ENCODE data around the gene INPP5F. TPM values are rescaled to one million over a fixed set of nuclear protein-coding genes. Genes with fewer than 3 reads are reported as not detected.
A peak's percentile ranks its signal among the peaks of the same experiment; 100 is the strongest.
"Not testable (repeated sequence)": the region's sequence is repeated elsewhere in the genome, so short reads cannot be mapped to it uniquely, and the experiment has no call there.

INPP5F gene
- total RNA-seq, 1 donor from 2014 or later: 23.3 TPM

- not testable (repeated sequence) for DNase-seq
These were observed 18.5 kb upstream of the INPP5F start for GRCh38 chr10:119707331-119707730.

- not testable (repeated sequence) for DNase-seq
These were observed 14.9 kb upstream of the INPP5F start for GRCh38 chr10:119710935-119711334.

DNA sequence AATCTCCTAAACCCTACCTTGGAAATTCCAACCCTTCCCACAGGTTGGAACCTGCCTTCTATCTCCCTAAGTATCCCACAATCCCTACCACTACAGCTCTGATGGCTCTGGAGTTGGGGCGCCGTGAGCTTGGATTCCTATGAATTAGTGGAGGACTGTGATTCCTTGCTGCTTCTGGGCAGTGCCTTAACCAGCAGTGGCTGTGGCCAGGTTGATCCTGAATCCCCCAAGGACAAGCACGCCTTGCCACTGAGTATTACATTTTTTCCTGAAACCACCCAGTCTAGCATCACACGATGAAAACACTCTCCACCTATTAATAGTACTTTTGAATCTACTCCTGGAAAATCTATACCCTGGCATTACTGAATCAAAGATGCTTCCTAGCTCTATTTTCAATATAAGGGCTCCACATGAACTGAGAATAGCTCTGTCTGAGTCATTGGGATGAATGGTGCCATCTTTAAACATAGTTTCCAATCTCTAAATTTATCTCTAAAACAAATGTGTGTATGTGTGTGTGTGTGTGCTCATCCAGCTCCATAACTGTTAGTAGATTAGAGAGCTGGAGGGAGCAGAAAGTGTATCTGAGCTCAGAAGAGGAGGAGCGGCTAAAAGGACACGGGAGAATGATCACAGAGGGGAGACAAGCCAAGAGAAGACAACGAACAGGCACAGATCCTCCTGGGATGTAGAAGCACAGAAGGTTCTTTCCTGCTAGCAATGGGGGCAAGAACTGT, 11.9 kb upstream of the INPP5F start:
- no peak for DNase-seq

DNA sequence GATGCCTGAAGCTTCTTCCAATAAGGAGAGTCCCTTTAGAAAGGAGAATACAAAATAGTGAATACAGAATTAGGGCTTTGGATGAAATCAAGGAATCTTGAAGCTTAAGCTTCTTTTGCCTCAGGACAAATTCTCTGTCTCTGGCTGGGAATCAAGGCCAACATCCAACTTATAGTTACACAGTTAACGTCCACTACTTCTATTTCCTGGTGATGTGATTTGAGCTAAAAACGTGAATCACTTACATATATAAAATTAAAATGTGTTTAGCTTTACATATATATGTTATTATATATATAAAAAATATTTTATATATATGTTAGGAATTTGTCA, 11.4 kb upstream of the INPP5F start:
- no peak for DNase-seq

DNA sequence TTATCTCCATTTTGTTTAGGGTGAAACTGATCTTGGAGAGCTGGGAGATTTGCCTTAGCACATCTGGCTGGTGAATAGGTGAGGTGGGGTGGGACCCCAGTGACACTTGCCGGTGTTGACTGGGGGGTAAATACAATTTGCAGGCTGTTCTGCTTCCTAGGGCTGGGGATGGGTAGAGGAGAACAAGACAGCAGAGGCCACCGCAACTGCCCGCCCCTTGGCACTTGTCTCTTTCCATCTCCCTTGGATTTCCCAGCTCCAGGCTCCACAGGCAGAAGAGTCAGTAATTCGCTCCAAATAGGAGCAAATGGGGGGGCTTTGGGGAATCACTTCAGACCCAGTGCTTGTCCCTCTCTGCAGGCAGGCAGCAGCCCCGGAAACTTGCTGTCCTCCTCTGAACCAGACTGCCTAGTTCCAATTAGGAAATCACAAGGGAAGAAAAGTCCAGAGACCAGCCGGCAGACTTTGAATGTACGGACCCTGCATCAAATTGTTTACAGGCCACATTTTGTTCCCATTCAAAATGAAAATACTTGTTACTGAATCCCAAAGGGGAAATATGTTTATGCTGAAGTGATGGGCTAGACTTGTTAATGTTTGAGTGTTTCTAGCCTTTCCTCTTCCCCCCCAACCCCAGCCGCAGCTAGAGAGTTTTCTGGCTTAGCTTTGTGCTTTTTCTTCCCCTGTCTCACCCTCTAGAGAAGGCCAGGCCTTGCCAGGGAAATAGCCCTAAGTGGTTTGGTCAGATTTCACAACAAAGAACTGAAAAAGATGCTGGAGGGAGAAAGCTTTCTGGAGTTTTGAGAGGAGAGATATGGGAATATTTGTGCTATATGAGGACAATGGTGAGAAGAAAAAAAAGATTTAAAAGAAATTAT, 10.0 kb upstream of the INPP5F start:
- DNase-seq: no peak

GRCh38 chr10:119723161-119723560, 2.7 kb upstream of the INPP5F start:
- DNase-seq: no peak

- DNase-seq: no peak
These were observed 2.2 kb upstream of the INPP5F start for GRCh38 chr10:119723624-119724023.

DNA sequence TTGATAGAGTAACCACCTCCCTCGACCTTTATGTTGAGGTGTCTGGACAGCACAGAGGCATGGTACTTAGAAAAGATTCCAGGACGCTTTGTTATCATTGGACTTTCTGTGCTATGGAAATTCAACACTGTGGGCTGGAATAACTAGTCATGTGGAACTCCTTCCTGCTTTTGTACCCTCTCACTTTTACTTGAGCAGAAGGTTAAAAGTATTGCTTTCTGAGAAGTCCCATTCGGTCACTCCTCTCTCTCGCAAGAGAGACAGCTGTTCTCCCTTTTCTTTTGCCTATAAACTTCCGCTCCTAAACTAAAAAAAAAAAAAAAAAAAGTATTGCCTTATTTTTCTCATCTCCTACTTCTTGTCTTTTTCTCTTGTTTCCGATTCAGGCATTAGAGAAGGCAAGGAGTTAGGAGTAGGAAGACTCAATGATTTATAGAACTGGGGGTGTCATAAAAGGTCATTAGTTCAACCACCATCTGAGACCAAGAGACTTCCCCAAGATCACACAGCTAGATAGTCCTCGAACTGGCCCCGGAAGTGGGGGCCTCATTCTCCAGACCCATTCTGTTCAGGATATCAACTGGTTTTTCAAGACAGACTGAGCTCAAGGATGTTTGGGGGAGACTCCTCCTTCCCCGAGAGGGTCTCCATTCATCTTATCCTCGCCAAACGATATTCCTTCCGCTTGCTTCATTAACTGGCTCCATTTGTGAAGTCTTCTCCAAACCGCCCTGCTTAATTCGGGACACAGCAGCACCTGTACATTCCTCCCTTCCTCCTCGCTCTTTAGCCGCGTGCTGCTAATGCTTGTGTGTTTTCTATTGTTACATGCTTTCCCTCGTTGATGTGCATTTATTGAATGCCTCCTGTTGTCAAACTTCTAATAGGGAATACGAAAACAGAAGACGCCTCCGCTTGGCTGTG, 995 bp upstream of the INPP5F start:
- DNase-seq: peak; percentile 52

GRCh38 chr10:119725517-119725827, 378 bp upstream of the INPP5F start:
- no peak for DNase-seq

DNA sequence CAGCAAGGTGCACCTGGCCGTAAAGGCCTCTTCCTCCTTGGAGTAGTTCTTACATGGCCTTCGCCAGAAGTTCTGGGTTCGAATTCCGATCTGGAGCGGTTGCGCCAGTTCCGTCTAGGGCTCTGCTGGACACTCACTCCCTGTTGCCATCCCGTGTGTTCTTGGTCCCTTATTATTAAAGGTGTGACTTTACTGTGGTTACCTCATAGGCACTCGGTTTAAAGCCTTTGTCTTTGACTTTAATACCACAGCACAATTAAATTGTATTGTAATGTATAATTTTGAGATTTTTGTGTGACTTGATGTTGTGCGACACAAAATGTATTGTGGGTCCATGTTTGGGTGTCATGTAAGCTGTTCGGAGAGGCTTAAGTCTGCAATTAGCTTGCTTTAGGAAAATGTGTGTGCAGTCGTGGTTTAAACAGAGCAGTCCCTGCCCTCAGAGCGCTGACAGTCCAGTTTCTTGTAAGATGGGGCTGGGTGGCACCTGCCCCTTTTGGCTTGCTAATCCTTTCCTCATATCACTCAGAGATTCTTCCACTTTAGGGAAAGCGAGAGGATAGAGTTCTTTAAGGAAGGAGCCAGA, 919 bp downstream of the INPP5F start:
- DNase-seq: no peak

DNA sequence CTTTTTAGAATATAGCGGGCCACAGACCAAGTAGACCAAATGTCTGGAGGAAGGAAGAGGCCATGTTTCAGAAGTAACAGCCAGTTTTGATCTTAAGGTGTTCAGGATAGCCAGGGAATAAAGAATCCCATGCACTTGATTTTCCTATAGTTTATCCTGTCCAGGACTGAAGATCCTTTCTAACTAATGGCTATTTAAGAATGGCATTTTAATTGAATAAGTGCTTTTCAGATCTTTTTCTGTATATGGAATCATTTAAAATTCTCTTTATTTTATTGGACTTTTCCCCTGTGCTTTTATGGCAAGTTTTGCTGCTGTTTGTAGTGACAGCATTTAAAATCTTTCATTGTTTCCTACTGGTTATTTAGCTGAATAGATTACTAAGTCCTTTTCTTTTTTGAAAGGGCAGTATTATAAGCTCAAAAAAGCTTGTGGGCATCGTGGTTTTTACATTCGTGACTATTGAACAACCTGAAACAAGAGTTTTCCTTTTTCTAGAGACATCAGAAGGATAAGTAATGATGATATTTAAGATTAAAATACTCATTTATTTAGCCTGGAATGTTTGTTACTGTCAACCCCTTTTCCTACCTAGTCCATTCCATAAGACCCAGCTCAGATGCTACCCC, 2.4 kb downstream of the INPP5F start:
- DNase-seq: no peak

DNA sequence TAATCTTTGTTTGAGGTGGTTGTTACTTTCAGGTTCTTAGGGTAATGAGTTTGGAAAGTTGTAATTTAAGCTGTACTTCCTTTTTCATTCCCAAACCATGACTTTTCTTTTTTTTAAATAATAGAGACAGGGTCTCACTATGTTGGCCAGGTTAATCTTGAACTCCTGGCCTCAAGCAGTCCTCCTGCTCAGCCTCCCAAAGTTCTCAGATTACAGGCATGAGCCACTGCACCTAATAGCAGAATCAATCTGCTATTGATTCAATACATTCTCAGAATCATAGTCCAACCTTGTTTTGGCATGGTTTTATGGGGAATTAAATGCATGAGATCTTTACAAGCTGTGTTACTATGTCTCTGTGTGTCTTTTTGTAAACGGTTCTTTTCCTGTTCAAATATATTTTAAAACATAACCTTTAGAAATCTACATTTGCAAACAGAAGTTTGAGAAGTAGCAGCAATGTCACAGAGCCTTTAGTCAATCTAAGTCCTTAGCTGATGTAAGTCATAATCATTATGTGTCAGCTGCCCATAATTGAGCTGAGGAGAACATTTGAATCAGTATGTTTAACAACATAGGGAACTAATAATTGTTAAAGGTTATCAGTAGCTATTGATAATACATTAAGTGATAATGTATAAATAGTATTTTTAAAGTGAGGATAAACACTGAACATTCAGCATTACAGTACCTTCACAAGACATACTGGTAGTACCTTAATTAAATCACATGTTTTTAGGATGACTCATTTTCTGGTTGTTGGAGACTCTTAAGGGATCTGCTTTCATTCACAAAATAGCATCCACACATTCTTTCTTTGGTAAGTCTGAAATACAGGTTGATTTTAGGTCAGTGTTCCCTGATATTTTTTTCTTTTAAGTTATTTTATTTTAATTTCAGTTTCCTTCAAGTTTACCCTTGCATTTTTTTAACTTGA, 8.8 kb downstream of the INPP5F start:
- no peak for DNase-seq

DNA sequence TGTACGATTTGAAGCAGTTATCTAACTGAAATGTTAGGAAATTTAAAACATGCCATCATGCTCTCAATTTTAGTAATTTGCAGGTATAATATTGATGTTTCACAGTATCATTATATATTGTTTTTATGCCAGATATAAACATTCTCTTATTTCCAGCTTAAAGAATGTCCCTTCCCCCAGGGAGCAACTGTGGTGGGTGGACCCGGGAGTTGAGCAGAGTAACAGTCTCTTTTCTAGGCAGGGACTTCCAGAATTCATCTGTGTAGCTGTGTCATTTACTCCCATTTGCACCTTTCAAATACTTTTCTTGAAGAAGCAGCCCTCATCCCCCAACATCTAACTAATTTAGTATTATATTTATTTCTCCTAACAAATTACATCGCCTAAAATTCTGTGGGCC, 9.6 kb downstream of the INPP5F start:
- no peak for DNase-seq

GRCh38 chr10:119736220-119736619, 10.4 kb downstream of the INPP5F start:
- no peak for DNase-seq

DNA sequence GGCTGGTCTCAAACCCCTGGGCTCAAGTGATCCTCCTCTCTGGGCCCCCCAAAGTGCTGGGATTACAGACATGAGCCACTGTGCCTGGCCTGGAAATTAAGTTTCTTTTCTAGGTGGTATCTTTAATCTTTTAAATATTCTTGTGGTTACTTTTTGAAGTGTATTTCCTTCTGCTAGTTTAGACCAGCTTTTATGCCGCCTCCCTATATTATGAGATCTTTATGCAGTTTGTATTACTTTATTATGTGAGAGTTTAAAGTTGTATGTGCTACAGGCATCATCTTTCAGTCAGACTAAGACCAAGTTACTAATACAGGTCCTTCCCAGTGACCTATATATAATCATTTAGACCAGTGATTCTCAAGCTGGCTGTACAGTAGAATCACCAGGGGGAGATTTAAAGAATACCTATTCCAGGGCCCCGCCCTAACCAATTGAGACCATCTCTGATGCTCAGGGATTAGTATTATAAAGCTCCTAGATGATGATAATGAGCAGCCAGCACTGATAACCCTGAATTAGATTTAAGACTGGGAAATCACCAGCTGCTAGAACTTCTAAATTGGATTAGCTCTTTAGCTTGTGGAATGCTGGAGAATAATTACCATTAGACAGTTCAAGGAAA, 11.3 kb downstream of the INPP5F start:
- no peak for DNase-seq

- DNase-seq: peak; percentile 57
These were observed 12.0 kb downstream of the INPP5F start for GRCh38 chr10:119737823-119738222.

GRCh38 chr10:119738962-119739361, 13.1 kb downstream of the INPP5F start:
- DNase-seq: no peak

DNA sequence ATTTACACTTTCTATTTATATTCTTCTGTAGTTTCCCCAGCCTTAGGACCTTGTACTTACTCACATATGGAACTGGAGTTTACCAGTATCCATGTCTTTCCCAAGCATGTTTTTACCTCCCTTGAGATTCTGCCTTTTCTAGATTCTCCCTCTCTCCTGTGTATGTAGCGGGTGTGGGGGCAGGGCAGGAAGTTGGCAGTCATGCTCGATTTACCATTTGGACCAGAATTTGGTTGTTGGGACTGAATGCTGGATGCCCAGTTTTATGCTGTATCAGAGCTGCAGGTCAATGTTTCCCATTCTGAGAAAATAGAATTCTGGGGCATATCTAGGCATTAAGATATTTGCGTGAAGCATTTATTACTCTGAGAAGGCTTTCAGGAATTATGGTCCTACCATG, 14.2 kb downstream of the INPP5F start:
- no peak for DNase-seq

DNA sequence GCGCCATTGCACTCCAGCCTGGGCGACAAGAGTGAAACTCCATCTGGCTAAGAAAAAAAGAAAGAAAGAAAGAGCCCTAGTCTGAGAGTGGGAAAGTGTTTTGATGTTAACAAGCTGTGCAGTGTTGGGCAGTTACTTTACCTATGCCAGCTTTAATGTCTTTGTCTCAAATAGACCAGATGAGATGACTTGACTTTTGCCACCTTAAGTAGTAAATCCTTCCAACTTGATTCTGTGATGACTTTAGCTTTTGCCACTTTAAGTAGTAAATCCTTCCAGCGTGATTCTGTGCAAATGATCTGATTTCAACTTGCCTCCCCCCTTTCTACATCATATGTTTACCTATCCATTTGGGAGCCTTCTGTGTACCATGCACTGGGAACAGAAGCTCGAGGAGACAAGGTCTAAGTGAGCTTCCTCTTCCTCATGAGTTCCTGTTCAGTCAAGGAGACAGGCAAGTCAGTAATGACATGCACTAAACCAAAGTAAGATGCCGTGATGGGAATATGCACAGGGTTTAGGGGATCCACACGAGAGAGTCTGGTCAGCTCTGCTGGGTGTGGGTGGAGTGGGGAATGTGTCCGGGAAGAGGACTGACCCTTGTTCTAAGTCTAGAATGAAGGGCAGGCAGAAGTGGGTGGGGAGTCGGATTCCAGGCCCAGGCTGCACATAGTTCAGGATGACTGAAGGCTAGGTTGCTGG, 17.2 kb downstream of the INPP5F start:
- no peak for DNase-seq

DNA sequence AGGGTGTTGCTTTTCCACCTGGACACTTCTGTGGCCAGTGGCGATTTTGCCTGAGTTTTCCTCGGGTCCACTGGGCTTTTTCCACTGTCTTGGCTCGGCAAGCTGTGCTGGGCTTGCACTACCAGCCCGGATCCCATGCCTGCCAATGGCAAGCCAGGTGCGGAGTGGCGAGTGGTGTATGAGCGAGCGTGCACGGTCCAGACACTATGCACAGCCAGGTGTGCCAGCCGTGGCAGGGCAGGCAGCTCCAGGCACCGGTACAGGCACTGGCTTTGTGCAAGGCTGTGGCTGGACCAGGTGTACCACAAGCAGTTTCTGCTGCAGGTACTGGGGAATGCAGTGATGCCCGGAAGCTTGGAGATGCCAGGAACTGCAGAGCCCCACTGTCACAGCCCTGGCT, 22.1 kb downstream of the INPP5F start:
- DNase-seq: no peak

All from skin of body (tissue), 2 donors.